ENCODE results near the gene SNRPA.
"Not testable (repeated sequence)": the region's sequence is repeated elsewhere in the genome, so short reads cannot be mapped to it uniquely, and the experiment has no call there.

Gene SNRPA

GRCh38 chr19:40802300-40803169 lies 51.5 kb downstream of the SNRPA start:
- peak; percentile 66 for DNase-seq (ENCODE audit: low spot score)

GRCh38 chr19:40803170-40803856 lies 52.3 kb downstream of the SNRPA start:
- DNase-seq (ENCODE audit: low spot score) = no peak

GRCh38 chr19:40803857-40804782 lies 53.1 kb downstream of the SNRPA start:
- peak; percentile 71 for DNase-seq (ENCODE audit: low spot score)

- DNase-seq (ENCODE audit: low spot score) = peak; percentile 13
These were observed 53.8 kb downstream of the SNRPA start for GRCh38 chr19:40804783-40805242.

- peak; percentile 27 for DNase-seq (ENCODE audit: low spot score)
These were observed 54.4 kb downstream of the SNRPA start for GRCh38 chr19:40805258-40805868.

- peak; percentile 72 for DNase-seq (ENCODE audit: low spot score)
These were observed 55.6 kb downstream of the SNRPA start for GRCh38 chr19:40806423-40807146.

GRCh38 chr19:40807147-40808020 lies 56.4 kb downstream of the SNRPA start:
- DNase-seq (ENCODE audit: low spot score) = peak; percentile 23

GRCh38 chr19:40808021-40808325 lies 57.0 kb downstream of the SNRPA start:
- DNase-seq (ENCODE audit: low spot score) = no peak

GRCh38 chr19:40808497-40808896 lies 57.5 kb downstream of the SNRPA start:
- DNase-seq (ENCODE audit: low spot score) = no peak

GRCh38 chr19:40809358-40810086 lies 58.5 kb downstream of the SNRPA start:
- no peak for DNase-seq (ENCODE audit: low spot score)

- DNase-seq (ENCODE audit: low spot score) = no peak
These were observed 59.2 kb downstream of the SNRPA start for GRCh38 chr19:40810160-40810559.

- peak; percentile 61 for DNase-seq (ENCODE audit: low spot score)
These were observed 59.8 kb downstream of the SNRPA start for GRCh38 chr19:40810649-40811408.

GRCh38 chr19:40811478-40812341 lies 60.7 kb downstream of the SNRPA start:
- DNase-seq (ENCODE audit: low spot score) = no peak

- DNase-seq (ENCODE audit: low spot score) = not testable (repeated sequence)
These were observed 61.6 kb downstream of the SNRPA start for GRCh38 chr19:40812571-40812970.

- DNase-seq (ENCODE audit: low spot score) = no peak
These were observed 62.2 kb downstream of the SNRPA start for GRCh38 chr19:40813182-40813581.
